Neutrophil (primary cell): ENCODE data around the gene CD58.

ENCODE experiments used
- H3K27ac ChIP-seq: fragments of 200-600 bp; sonication (generic); 2 replicates; pipeline ENCODE4 v1.5.1; 2016; ENCODE audit warnings: mild to moderate bottlenecking, moderate library complexity
- H3K27me3 ChIP-seq: fragments of 200-600 bp; sonication (generic); 2 replicates; pipeline ENCODE4 v1.6.0; 2016; ENCODE audit warnings: mild to moderate bottlenecking
- H3K36me3 ChIP-seq: fragments of 200-600 bp; sonication (generic); 2 replicates; pipeline ENCODE4 v1.5.1; 2017
- H3K4me1 ChIP-seq, 2 experiments: fragments of 200-600 bp in 1 of 2; sonication (generic) in 1 of 2; 1 replicate in 1 of 2; 2 replicates in 1 of 2; pipeline versions ENCODE4 v1.5.1 to v1.6.1; 2013 to 2016; ENCODE audit warnings: low read depth in 1 of 2, low read length in 1 of 2, mild to moderate bottlenecking in 1 of 2, moderate library complexity in 1 of 2; ENCODE audit not compliant: control insufficient read depth in 1 of 2, insufficient read depth in 1 of 2
- H3K4me3 ChIP-seq, 2 experiments: fragments of 200-600 bp in 1 of 2; sonication (generic) in 1 of 2; 1 replicate in 1 of 2; 2 replicates in 1 of 2; pipeline ENCODE4 v1.5.1; 2013 to 2016; ENCODE audit warnings: low read depth in 1 of 2, low read length in 1 of 2, mild to moderate bottlenecking in 1 of 2, moderate library complexity in 1 of 2
- H3K9me3 ChIP-seq: fragments of 200-600 bp; sonication (generic); 2 replicates; pipeline ENCODE4 v1.5.1; 2016
- TF ChIP-seq, protein P1 (sequence below): fragments of 200-600 bp; sonication (generic); IDR thresholded peaks from 2 replicates; pipeline ENCODE4 v1.5.1; 2016; ENCODE audit warnings: antibody characterized with exemption

CD58 gene

DNA sequence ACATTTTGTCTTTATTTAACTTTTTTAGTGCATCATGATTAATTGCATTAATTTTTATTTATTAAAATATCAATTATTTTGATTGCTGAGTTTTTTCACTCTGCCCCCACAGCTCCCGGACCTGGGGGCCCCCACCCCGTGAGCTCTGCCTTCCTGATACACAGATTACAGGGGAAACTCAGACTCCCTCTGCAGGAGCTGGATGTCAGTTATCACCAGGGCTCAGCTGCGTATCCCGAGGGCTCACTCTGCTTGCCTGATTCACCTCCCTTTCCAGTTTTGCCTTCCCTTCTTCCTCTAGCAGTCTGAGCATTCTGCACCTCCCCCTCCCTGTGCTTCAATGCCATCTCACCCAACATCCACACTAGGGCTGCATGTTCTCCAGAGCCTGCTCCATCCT, 99.6 kb downstream of the CD58 start:
- H3K4me1 ChIP-seq, result no peaks in the 10 kb centered on the region
- no peak overlapping the region for H3K27ac ChIP-seq
- no peaks in the 10 kb centered on the region for H3K36me3 ChIP-seq
- TF ChIP-seq, protein P1, sequence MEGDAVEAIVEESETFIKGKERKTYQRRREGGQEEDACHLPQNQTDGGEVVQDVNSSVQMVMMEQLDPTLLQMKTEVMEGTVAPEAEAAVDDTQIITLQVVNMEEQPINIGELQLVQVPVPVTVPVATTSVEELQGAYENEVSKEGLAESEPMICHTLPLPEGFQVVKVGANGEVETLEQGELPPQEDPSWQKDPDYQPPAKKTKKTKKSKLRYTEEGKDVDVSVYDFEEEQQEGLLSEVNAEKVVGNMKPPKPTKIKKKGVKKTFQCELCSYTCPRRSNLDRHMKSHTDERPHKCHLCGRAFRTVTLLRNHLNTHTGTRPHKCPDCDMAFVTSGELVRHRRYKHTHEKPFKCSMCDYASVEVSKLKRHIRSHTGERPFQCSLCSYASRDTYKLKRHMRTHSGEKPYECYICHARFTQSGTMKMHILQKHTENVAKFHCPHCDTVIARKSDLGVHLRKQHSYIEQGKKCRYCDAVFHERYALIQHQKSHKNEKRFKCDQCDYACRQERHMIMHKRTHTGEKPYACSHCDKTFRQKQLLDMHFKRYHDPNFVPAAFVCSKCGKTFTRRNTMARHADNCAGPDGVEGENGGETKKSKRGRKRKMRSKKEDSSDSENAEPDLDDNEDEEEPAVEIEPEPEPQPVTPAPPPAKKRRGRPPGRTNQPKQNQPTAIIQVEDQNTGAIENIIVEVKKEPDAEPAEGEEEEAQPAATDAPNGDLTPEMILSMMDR, result no peak
- peaks cover 6% of the 10 kb centered on the region for H3K27me3 ChIP-seq
- H3K4me3 ChIP-seq, result no peak overlapping the region
- no peaks in the 10 kb centered on the region for H3K9me3 ChIP-seq

DNA sequence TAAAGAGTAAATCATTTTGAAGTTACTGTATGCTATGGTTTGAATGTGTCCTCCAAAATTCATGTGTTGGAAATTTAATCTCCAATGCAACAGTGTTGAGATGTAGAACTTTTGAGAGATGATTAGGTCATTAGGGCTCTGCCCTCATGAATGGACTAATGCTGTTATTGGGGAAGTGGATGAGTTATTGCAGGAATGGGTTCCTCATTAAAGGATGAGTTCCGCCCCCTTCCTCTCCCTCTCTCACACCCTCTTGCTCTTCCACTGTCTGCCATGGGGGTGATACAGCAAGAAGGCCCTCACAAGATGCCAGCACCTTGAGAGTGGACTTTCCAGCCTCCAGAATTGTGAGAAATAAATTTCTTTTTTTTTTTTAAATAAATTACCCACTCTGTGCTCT, 100.2 kb downstream of the CD58 start:
- H3K36me3 ChIP-seq, result no peaks in the 10 kb centered on the region
- no peaks in the 10 kb centered on the region for H3K9me3 ChIP-seq
- H3K4me3 ChIP-seq, result no peak overlapping the region
- peaks cover 11% of the 10 kb centered on the region for H3K27me3 ChIP-seq
- no peak overlapping the region for H3K27ac ChIP-seq
- no peaks in the 10 kb centered on the region for H3K4me1 ChIP-seq
- TF ChIP-seq, protein P1, result no peak

DNA sequence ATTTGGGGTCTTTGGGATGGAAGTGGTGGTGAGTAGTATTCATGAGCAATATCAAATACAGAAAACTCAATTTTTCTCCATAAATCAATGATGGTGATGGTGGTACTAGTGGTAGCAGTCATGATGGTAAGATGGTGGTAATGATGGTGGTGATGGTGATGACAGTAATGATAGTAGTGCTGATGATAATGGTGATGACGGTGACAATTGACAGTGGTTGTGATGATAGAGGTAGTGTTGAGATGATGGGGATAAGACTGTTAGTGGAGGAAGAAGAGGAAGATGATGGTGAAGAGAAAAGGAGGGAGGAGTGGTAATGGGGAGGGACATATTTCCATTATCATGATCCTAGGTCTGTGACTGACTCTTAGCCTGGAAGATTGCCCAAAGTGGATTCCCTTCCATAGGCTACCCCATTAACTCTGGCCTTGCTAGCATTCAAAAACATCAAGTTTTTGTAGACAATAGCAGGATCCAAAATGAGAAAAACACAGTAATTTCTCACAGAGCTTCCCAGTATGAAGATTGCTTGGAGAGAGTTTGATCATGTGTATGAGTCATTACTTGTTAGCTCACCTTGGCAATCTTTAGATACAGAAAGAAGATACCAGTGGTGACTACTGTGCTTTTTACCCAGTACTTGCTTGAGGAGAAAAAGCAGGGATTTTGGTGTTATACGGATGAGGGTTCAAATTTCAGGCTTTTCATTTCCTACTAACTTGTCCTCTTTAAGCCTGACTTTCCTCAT, 103.8 kb downstream of the CD58 start:
- no peak overlapping the region for H3K4me3 ChIP-seq
- no peaks in the 10 kb centered on the region for H3K4me1 ChIP-seq
- peaks cover 26% of the 10 kb centered on the region for H3K27me3 ChIP-seq
- H3K9me3 ChIP-seq, result no peaks in the 10 kb centered on the region
- TF ChIP-seq, protein P1, result no peak
- H3K27ac ChIP-seq, result no peak overlapping the region
- no peaks in the 10 kb centered on the region for H3K36me3 ChIP-seq

DNA sequence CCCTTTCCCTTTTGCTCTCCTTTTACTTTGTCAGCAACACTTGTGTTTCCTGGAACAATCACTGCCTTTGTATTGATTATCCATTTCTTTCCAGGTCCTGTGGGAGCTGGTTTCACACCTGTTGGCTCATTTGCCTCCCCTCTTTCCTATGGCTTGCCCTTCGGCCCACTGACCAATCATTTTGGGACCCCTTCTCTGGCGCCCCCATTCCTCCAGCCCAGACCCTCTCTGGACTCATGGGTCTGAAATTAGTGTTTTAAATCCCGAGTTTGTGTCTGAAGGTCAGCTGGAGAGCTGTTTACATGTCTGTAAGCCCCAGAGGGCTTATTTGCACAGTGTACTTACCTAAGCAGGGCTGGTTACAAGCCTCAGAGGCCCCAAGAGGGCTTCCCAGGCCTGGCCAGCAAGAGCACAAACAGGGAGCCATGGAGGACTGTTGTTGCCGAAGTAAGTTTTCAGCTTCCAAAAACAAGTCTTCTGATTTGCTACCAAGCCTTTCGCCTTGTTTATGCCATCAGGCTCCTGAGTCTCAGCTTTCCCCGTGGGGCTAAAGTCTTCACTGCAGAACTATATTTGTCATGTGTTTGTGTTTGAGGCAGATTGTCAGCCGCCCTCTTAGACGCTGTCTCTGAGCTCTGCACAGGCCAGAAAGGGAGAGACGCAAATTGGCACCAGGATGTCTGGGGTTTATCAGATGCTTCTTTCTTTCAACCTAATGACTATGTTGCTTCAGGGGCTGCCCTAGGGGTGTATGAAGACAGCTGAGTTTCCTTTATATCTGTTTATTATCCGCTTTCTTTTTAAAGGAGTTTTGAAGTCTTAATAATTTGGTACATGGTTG, 104.8 kb downstream of the CD58 start:
- peaks cover 26% of the 10 kb centered on the region for H3K27me3 ChIP-seq
- TF ChIP-seq, protein P1, result no peak
- no peaks in the 10 kb centered on the region for H3K4me1 ChIP-seq
- no peak overlapping the region for H3K27ac ChIP-seq
- no peak overlapping the region for H3K4me3 ChIP-seq
- H3K36me3 ChIP-seq, result no peaks in the 10 kb centered on the region
- no peaks in the 10 kb centered on the region for H3K9me3 ChIP-seq

DNA sequence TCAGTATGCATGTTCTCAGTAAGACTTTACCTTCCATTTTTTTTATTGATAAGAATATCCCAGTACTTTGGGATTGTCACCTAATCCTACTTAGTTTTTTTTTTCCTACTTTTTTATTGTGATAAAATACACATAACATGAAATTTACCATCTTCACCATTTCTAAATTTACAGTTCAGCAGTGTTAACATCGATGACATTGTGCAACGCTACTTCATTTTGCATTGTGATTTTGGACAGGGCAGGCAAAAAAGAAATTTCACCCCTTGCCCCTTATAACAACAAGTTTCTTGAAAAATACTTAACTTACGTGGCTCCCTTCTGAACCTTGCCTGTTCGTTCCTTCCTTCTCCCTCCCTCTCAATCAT, 105.4 kb downstream of the CD58 start:
- Histone ChIP-seq H3K4me3 (no peak overlapping the region), H3K27ac (no peak overlapping the region), H3K9me3 (no peaks in the 10 kb centered on the region), H3K4me1 (no peaks in the 10 kb centered on the region), H3K36me3 (no peaks in the 10 kb centered on the region), H3K27me3 (peaks cover 32% of the 10 kb centered on the region)
- TF ChIP-seq, protein P1, result no peak
